HG03469 (cell line): Measurements from ENCODE around the gene TSHZ2.
"Not testable (repeated sequence)": the region's sequence is repeated elsewhere in the genome, so short reads cannot be mapped to it uniquely, and the experiment has no call there.

Experiments
- ATAC-seq: cut with Tn5 transposase; IDR thresholded peaks from one replicate; pipeline ENCODE4 v1.9.1; 2021; ENCODE audit warnings: mild to moderate bottlenecking, moderate library complexity, moderate number of reproducible peaks; ENCODE audit not compliant: unreplicated experiment

Gene TSHZ2

GRCh38 chr20:53302695-53303412 lies 330.7 kb downstream of the TSHZ2 start:
- ATAC-seq: no peak

- no peak for ATAC-seq
Measured at GRCh38 chr20:53303413-53303760, 331.2 kb downstream of the TSHZ2 start.

- ATAC-seq: no peak
Measured at GRCh38 chr20:53304146-53304545, 332.0 kb downstream of the TSHZ2 start.

- ATAC-seq: no peak
Measured at GRCh38 chr20:53306192-53306805, 334.1 kb downstream of the TSHZ2 start.

GRCh38 chr20:53307964-53308597 lies 335.9 kb downstream of the TSHZ2 start:
- no peak for ATAC-seq

- ATAC-seq: no peak
Measured at GRCh38 chr20:53309515-53309914, 337.4 kb downstream of the TSHZ2 start.

- no peak for ATAC-seq
Measured at GRCh38 chr20:53312957-53313356, 340.8 kb downstream of the TSHZ2 start.

GRCh38 chr20:53316206-53316937 lies 344.2 kb downstream of the TSHZ2 start:
- no peak for ATAC-seq

- no peak for ATAC-seq
Measured at GRCh38 chr20:53319200-53319599, 347.0 kb downstream of the TSHZ2 start.

- no peak for ATAC-seq
Measured at GRCh38 chr20:53319716-53320115, 347.6 kb downstream of the TSHZ2 start.

- no peak for ATAC-seq
Measured at GRCh38 chr20:53320701-53321100, 348.5 kb downstream of the TSHZ2 start.

- no peak for ATAC-seq
Measured at GRCh38 chr20:53321596-53321995, 349.4 kb downstream of the TSHZ2 start.

GRCh38 chr20:53322651-53323050 lies 350.5 kb downstream of the TSHZ2 start:
- ATAC-seq: no peak

GRCh38 chr20:53323460-53323859 lies 351.3 kb downstream of the TSHZ2 start:
- ATAC-seq: not testable (repeated sequence)

GRCh38 chr20:53324816-53325215 lies 352.7 kb downstream of the TSHZ2 start:
- ATAC-seq: no peak

GRCh38 chr20:53328961-53329360 lies 356.8 kb downstream of the TSHZ2 start:
- ATAC-seq: no peak

- no peak for ATAC-seq
Measured at GRCh38 chr20:53329781-53330180, 357.6 kb downstream of the TSHZ2 start.

GRCh38 chr20:53330601-53331140 lies 358.5 kb downstream of the TSHZ2 start:
- no peak for ATAC-seq

GRCh38 chr20:53331151-53331973 lies 359.2 kb downstream of the TSHZ2 start:
- ATAC-seq: no peak

- no peak for ATAC-seq
Measured at GRCh38 chr20:53332022-53332837, 360.1 kb downstream of the TSHZ2 start.
